Left cardiac atrium (tissue), 4 donors: Measurements from ENCODE around the gene CACNA1A. TPM values are rescaled to one million over a fixed set of nuclear protein-coding genes. Genes with fewer than 3 reads are reported as not detected.
"Not testable (repeated sequence)": the region's sequence is repeated elsewhere in the genome, so short reads cannot be mapped to it uniquely, and the experiment has no call there.

Experiments used
- ATAC-seq, 2 donors: fragments of 200-7000 bp; cut with Tn5 transposase; one replicate each; pipeline ENCODE4 v1.9.1; 2020; ENCODE audit warnings: mild to moderate bottlenecking in 2 of 2, moderate library complexity in 2 of 2
- DNase-seq: peaks from one replicate; pipeline ENCODE4 v3.0.0-alpha.2; 2020
- intact Hi-C, 2 donors: fragments of 100-400 bp; cut with DNase I; formaldehyde crosslinking; loops; one replicate each; pipeline versions ENCODE4 v1.14.1 to v1.15.1; 2022 to 2023
- total RNA-seq, 2 donors: library from RNA; stranded (reverse); fragmentation: NEBNext Ultra II Directional; extraction: Animal tissue kit (Norgen Biotek cat#: 25700); gene quantifications; one replicate each; pipeline ENCODE4 v1.2.1, GENCODE V29; 2021
- donor health status: DM: no; HTN: yes; CAD: no.
- donor health status: DM: no; HTN: yes; CAD: no; lungs with severe emphysema.
- donor health status: DM: yes; HTN: yes; CAD: no.
- donor health status: Dilated cardiomyopathy.

Gene CACNA1A
- total RNA-seq, 2 donors from 2014 or later: 0.39 to 0.41 TPM

DNA sequence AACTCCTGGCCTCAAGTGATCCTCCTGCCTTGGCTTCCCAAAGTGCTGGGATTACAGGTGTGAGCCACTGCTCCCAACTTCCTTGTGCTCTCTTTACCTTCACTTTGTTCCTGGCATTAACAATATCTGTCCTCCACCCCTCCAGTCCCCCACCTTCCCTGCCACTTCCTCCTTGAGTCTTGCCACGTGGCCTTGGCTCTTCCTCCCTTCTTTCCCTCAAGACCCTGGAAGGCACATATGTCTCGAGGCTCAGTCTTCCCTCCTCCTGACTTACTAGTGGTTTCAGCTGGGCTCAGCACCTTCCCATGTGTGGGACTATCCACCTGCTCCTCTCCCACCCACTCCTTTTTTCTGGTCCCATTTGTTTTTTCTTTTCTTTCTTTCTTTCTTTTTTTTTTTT, 285.4 kb downstream of the CACNA1A start:
- DNase-seq: no peak
- no peak for ATAC-seq
- intact Hi-C loops: no loop called here

GRCh38 chr19:13215572-13216380, 290.5 kb downstream of the CACNA1A start:
- no peak for DNase-seq
- intact Hi-C loops: no loop called here
- no peak for ATAC-seq

DNA sequence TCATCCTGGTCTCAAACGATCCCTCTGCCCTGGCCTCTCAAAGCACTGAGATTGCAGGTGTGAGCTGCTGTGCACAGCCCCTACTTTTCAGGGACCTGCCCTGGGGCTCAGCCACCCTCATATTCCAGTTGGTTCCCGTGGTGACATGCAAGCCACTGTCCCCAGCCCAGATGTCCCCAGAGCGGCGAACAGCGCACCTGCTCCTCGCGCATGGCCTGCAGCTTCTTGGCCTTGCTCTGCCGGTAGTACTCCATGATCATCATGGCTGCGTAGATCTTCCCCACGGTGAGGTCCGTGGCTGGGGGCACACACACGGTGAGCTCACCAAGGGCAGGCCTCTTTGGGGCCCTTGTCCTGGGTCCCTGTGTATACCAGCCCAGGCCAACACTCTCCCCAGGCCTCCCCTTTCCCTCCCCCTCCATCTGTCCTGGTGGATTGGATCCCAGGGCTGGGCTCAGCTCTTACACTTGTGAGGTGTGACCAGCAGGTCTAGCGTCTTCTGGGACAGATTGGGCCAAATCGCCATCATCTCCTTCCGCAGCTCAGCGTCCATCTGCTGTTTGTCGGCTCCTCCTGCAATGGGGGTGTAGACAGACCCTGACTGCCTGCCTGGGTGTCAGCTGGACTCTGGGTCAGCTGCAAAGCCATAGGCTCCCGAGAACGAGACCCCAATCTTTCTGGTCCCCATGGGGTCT, 292.1 kb downstream of the CACNA1A start:
- intact Hi-C loops: no loop called here
- ATAC-seq: no peak
- DNase-seq: no peak

GRCh38 chr19:13212759-13213330, 293.4 kb downstream of the CACNA1A start:
- ATAC-seq (peak in 1 of 2 donors; percentile 26), DNase-seq (peak; percentile 58)
- intact Hi-C loops: no loop called here

DNA sequence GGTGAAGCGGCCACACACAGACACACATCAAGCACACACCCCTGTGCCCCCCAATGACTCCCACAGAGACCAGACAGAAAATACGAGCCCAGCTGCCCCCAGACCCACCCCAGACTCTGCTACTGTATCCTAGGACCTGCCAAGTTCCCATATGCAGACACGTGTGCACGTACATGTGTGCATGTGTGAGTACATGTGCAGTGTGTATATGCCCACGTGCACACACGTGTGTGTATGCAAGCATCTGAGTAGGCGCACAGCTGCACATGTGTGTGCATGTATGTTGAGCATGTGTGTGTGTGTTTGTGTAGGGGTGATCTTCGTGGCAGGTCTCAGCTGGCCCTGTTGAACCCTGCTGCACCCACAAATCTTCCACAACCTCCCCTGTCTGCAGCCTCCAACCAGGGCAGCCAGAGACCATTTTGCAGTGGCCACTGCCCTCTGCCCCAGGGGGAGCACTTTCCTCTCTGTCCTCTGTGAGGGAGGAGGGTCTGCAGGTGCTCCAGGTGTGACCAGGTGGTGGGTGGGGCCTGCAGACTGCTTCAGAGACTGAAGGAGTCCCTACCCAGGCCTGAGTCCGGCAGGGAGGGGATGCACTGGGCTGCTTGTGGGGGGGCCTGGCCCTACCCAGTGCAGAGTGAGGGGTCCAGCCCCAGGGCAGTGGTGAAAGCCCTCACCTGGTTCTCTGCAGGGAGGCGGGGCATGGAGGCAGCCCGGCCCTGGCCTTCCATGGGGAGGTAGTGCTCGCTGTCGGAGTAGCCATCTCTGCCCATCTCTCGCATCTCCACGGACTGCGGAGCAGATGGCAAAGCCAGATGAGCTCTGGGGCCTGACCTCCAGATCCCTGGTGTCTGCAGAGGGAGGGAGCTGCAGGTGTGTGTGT, 294.6 kb downstream of the CACNA1A start:
- ATAC-seq (no peak), DNase-seq (no peak)
- intact Hi-C loops: no loop called here

GRCh38 chr19:13210941-13211340, 295.3 kb downstream of the CACNA1A start:
- ATAC-seq (no peak), DNase-seq (no peak)
- intact Hi-C loops: no loop called here

GRCh38 chr19:13210339-13210775, 295.9 kb downstream of the CACNA1A start:
- DNase-seq: no peak
- no peak for ATAC-seq
- intact Hi-C loops: no loop called here

DNA sequence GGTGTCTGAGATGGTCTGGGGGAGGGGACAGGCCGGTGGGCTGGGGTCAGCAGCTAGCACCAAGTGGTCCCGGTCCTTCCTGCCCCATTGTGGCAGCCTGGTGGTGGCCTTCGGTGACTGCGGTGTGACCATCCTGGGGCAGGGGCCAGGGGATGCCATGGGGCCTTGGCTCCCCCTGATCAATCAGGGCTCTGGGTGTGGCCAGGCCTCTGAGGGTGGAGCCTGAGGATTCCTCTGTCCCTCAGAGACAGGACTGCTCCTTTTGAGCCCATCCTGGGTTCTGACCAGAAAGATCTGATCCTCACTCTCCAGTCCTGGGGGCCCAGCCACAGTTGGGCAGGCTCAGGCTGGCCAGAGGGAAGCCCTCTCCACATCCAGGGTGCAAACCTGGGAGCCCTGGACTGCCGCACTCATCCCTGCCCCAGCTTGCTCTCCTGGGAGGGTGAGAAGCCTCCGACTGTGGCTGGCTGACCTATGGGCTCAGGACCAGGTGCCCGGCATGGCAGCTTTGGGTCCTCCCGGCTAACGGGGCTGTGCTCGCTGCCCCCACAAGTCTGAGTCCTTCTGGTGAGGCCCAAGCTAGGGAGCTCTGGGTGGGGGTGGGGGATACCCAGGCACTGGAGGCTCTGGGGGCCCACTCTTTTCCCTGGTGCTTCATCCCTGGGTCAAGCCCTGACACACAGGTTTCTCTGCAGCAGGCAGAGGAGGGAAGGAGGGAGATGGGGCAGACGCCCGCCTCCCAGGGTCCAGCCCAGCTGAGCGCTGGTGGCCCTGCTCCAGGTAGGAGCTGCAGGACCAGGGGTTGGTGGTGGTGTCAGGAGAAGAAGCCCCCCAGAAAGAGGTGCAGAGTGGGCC, 296.6 kb downstream of the CACNA1A start:
- intact Hi-C loops: no loop called here
- DNase-seq: no peak

DNA sequence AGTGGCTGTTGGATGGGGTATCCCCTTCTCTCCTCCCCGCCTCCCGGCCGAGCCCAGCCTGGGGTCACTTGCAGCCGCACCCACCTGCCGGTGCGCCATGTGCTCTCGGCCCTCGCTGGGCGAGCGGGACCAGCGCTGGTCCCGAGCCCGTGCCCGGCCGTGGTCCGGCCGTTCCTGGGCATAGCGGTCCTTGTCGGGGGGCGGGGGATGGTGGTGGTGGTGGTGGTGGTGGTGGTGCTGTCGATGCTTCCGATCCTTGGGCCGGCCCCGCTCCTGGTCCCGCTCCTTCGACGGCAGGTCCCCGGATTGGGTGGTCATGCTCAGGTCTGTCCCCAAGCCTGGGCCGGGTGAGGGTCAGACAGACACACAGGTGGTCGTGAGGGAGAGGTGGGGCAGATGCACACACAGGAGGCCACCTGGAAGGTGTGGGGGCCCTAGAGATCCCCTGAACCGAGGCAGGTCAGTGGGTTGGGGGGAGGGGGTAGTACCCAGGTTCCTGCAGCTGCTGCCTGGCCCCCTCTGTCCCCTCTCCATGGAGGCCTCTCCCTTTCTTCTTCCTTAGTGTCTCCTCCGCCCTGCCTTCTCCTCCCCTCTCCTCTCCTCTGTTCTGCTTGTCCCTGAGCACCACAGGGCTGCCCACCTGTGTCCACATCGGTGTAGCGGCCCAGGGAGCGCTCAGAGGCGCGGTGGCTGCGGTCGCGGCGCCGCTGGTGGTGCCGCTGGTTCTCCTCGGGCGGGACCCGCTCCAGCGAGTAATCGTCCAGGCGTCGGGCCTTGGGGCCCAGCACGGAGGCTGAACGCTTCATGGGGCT, 297.4 kb downstream of the CACNA1A start:
- intact Hi-C loops: no loop called here

More for the DNA sequence above, 296.6 kb downstream of the CACNA1A start:
- ATAC-seq: no peak

GRCh38 chr19:13207846-13208671, 298.2 kb downstream of the CACNA1A start:
- intact Hi-C loops: no loop called here
- DNase-seq (peak; percentile 44), ATAC-seq (peak; percentile 40 to 58)

More for the DNA sequence above, 297.4 kb downstream of the CACNA1A start:
- ATAC-seq: peak; percentile 3 to 5
- DNase-seq: no peak

DNA sequence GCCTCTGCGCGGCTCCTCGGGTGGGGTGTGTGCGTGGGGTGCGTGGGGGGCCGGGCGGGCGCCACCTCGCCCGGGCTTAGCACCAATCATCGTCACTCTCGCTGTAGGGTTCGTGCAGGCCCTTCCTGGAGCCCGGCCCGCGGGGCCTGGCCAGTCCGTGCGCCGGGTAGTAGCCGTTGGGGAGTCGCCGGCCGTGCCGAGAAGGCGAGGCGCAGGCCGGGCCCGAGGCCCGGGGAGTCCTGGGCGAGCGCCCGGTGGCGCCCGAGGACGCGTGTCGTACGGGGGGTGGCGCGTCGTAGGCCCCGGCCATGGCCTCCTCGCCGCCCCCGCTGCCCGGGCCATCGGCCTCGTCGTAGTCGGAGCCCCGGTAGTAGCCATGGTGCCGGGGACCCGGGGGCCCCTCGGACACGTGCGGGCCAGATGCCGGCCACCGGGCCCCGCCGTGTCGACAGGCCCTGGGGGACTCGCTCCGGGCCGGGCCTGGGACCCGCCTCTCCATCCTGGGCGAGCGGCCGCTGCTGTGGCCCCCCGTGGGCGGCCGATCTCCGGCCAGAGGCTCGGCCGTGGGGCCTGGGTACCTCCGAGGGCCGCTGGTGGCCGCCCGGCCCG, 298.9 kb downstream of the CACNA1A start:
- DNase-seq (no peak), ATAC-seq (peak; percentile 32 to 55)

DNA sequence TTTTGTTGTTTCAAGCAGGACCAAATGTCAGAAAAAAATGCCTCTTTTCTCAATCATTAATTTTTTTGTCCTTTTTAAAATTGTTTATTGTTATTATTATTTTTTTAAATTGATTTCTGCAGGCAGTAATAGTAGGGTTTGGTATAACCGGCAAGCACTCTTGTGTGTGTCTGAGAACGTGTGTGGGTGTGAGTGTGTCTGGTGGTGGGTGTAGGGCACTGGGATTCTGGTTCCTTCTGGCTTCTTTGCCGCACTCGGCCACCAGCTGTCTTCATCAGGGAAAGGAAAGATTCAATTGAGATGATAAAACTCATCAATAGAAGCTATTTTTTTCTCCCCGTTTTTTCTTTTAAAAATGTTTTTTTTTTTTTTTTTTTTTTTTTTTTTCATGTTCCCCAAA, 299.7 kb downstream of the CACNA1A start:
- ATAC-seq (no peak), DNase-seq (no peak)
- intact Hi-C loops: no loop called here

More for the DNA sequence above, 298.9 kb downstream of the CACNA1A start:
- intact Hi-C loops: no loop called here

DNA sequence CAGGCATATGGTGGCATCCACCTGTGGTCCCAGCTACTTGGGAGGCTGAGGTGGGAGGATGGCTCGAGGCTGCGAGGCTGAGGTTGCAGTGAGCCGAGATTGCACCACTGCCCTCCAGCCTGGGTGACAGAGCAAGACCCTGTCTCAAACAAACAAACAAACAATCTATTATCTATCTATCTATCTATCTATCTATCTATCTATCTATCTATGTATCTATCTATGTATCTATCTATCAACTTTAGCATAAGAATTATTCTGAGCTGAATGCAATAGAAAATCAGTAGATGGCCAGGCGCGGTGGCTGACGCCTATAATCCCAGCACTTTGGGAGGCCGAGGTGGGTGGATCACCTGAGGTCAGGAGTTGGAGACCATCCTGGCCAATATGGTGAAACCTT, 304.2 kb downstream of the CACNA1A start:
- DNase-seq, intact Hi-C loops, ATAC-seq: not testable (repeated sequence)

GRCh38 chr19:13198634-13199033, 307.6 kb downstream of the CACNA1A start:
- intact Hi-C loops: no loop called here
- ATAC-seq: no peak

DNA sequence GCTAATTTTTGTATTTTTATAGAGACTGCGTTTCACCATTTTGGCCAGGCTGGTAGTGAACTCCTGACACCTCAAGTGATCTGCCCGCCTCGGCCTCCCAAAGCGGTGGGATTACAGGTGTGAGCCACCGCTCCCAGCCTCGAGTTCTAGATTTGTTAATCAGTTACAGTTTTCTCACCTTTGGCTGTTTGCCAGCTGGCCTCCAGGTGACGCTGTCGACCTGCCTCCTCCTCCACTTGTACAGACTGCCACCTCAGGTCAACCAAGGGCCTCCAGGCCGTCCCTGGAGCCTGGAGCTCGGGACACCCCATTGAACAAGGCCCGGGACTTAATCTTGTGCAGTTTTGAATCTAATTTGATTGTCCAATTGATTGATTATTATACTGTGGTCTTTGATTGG, 310.6 kb downstream of the CACNA1A start:
- ATAC-seq (no peak), DNase-seq (no peak)
- intact Hi-C loops: no loop called here

More at GRCh38 chr19:13198634-13199033, 307.6 kb downstream of the CACNA1A start:
- no peak for DNase-seq
